HG03342 (cell line): ENCODE measurements around the gene ARPP19.
"Not testable (repeated sequence)": the region's sequence is repeated elsewhere in the genome, so short reads cannot be mapped to it uniquely, and the experiment has no call there.

Source experiments
- ATAC-seq: cut with Tn5 transposase; IDR thresholded peaks from one replicate; pipeline ENCODE4 v1.9.1; 2021; ENCODE audit warnings: mild to moderate bottlenecking, moderate library complexity; ENCODE audit not compliant: unreplicated experiment

ARPP19 gene, protein sequence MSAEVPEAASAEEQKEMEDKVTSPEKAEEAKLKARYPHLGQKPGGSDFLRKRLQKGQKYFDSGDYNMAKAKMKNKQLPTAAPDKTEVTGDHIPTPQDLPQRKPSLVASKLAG

GRCh38 chr15:52568601-52569585 is at the start of gene ARPP19:
Gene ARPP19, minus strand, starts transcription at chr15:52569030. Its CDS starts 138 bp downstream, at chr15:52568892.
- peak; percentile 62 for ATAC-seq

DNA sequence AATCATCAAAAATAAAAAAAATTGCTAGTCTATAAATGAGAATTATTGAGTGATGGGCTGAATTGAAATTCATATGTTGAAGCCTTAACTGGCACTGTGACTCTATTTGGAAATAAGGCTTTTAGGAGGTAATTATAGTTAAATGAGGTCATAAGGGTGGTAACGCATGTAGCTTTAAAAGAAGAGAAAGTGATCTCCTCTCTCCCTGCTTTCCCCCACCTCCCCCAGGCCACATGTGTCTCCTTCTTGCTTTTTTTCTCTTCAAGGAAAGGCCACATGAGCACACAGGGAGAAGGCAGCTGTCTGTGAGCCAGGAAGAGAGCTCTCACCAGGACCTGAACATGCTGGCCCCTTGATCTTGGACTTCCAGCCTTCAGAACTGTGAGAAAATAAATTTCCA is 48.2 kb upstream of the ARPP19 start:
- ATAC-seq, result no peak

DNA sequence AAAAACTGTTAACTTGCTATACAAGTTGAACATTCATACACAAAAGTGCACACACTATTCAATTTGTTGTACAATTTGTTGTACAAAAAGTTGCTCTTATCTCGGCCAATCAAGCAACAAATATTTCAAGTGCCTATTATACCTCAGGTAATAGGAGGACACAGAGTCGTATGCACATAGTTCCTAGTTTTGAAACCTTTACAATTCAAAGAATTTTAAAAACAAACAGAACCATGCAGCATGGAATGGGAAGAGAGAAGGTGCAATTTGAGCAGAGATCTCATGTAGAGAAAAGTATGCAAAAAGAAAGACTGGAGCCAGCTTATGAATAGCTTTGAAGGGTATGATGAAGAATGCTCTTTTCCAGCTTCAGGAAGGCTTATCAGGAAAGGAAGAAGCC is 46.5 kb upstream of the ARPP19 start:
- ATAC-seq, result no peak

DNA sequence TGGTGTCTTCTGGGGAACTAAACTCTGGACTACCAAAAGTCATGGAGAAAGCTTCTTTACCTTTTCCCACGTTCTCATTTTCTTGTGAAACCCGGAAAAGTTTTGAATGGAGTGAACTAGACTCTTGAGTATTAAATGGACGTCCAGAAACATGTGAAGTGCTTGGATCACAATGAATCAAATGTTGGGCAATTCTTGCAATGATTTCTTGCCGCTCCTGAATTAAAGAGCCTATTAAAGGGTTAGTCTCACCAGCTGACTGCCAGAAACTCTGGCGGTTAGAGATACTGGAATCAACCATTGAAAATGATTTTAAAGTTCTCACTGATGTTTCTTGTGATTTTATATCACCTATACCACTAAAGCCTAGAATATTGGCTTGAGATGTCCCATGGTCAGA is 40.8 kb upstream of the ARPP19 start:
- no peak for ATAC-seq

- ATAC-seq, result no peak
These were observed 15.6 kb upstream of the ARPP19 start for GRCh38 chr15:52584414-52584813.

DNA sequence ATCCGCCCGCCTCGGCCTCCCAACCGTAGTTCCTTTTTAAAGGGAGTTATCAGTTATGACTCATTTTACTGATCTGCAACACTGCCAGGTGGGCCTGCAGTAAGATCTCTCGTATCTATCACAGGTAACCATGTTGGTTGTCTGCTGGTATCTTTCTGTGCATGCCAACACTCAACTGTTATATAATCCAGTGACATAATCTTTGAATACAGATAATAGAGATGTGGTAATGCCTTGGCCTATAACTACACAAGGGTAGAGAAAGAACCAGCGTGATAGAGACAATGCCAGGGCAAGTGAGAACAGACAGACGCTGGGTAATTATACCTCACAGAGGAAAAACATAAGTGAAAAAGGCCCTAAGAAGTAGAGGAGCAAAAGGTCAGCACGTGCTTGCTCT is 11.0 kb upstream of the ARPP19 start:
- ATAC-seq, result no peak

DNA sequence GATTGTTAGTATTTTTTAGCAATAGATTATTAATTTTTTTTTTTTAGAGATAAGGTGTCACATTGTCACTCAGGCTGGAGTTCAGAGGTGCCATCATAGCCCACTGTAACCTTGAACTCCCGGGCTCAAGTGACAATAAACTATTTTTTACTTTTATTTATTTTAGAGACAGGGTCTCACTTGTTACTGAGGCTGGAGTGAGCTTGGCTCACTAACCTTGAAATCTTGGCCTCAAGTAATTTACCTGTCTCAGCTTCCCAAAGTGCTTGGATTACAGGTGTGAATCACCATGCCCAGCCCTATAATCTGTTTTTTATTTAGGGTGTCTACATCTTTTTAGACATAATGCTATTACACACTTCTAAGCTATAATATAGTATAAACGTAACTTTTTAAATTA is 7.9 kb upstream of the ARPP19 start:
- no peak for ATAC-seq

GRCh38 chr15:52575573-52575972 is 6.7 kb upstream of the ARPP19 start:
- ATAC-seq, result not testable (repeated sequence)

DNA sequence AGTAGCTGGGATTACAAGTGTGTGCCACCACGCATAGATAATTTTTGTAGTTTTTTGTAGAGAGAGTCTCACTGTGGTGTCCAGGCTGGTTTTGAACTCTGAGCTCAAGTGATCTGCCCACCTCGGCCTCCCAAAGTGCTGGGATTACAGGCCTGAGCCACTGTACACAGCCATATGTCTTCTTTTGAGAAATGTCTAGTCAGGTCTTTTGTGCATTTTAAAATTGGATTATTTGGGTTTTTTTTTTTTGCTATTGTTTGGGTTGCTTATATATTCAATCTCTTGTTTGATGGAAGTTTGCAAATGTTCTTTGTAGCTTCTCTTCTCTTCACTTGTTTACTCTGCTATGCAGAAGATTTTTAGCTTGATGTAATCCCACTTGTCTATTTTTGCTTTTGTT is 6.2 kb upstream of the ARPP19 start:
- no peak for ATAC-seq

GRCh38 chr15:52574623-52575022 is 5.8 kb upstream of the ARPP19 start:
- ATAC-seq, result not testable (repeated sequence)

DNA sequence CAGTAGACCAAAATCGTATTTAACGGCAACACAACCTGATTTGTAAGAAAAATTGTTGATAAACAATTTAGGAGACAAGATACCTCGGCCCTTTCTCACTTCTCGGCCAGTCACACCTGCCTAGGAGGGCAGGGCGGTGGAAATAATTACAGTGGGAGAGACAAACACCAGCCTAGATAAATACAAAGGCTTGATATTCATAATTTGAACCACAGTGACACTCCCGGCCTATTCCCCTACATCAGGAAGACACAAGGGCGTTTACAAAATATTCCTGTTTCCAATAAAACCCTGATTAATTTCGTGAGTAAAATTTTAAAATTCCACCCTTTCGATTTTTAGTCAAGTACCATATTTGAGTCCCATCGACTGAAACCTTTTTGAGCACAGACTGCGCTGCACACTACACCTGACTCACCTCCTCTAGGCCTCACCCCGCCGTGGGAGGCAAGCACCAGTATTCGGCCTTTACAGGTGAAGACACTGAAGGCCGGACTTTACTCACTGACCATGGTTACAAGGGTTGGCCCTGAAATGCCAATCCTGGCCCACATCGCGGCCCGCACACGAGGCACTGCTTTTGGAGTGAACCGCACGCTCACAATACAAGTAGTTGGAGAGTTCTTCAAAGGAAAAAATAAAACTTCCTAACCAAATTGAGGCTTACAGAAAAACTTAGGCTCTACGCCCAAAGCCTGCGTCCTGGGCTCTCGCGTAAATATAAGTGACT is 794 bp downstream of the ARPP19 start:
- no peak for ATAC-seq

- no peak for ATAC-seq
These were observed 1.9 kb downstream of the ARPP19 start for GRCh38 chr15:52566889-52567288.

GRCh38 chr15:52565417-52566358 is 3.1 kb downstream of the ARPP19 start:
- peak; percentile 40 for ATAC-seq

- ATAC-seq, result no peak
These were observed 5.2 kb downstream of the ARPP19 start for GRCh38 chr15:52563501-52564060.

GRCh38 chr15:52559575-52559974 is 9.3 kb downstream of the ARPP19 start:
- ATAC-seq, result peak; percentile 32

DNA sequence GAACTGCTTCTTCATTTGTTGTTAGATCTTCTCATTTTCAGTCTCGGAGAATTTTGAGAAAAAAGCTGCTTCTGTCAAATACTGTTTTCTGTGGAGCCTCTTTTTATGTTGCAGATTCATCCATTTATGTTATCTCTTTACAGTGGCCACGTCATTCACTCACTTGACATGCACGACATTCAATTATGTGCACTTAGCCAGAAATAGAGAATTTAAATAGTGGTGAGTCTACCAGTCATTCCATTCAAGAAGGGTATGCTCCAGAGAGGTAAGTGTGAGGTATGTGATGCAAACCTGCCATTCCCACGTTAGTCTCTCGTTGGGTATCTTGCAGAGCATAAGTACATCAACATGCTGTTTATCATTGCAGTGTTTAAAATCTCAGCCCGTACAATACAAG is 9.8 kb downstream of the ARPP19 start:
- ATAC-seq, result peak; percentile 32

DNA sequence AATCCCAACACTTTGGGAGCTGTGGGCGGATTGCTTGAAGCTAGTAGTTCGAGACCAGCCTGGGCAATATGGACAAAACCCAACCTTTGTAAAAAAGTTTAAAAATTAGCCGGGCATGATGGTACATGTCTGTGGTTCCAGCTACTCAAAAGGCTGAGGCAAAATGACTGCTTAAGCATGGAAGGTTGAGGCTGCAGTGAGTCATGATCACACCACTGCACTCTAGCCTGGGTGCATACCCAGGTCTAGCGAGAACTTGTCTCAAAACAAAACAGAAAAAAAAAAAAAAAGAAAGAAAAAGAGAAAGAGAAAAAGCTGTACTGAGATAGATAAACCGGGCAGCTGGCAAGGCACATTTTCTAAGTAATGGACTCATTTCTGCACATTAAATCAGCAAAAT is 10.6 kb downstream of the ARPP19 start:
- peak; percentile 63 for ATAC-seq

DNA sequence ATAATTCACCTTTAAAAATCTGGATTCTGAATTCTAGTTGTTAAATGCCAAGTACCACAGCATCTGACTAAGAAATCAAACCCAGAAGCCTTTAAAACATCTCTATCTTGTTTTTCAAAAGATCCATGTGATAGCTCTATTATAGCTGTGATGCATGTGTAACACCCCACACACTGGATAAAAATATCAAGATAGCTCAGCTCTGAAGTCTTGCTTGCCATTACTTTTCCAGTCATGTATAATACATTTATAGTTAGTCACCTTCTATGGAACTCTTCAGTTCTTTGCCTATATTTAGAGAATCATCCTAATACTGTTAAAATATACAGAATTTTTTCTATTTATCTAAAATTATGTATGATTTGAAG is 11.6 kb downstream of the ARPP19 start:
- no peak for ATAC-seq

- ATAC-seq, result no peak
These were observed 12.1 kb downstream of the ARPP19 start for GRCh38 chr15:52556524-52557273.

DNA sequence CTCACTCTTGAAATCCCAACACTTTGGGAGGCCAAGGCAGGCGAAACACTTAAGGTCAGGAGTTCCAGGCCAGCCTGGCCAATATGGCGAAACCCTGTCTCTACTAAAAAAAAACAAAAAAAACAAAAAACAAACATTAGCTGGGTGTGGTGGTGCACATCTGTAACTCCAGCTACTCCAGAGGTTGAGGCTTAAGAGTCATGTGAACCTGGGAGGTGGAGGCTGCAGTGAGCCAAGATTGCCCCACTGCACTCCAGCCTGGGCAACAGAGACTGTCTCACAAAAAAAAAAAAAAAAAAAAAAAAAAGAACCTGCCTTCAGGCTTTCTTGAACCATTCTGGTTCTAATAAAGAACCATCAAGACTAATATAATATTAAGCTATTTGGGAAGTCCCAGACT is 16.5 kb downstream of the ARPP19 start:
- ATAC-seq, result no peak
